SU-DHL-6 (cell line): ENCODE measurements around the gene CAV1.

Experiments
- H2AFZ ChIP-seq: fragments of 200-600 bp; sonication (generic); 2 replicates; pipeline ENCODE4 v1.6.1; 2014; ENCODE audit warnings: low read depth, mild to moderate bottlenecking, moderate library complexity, mixed read lengths, antibody characterized with exemption, low read length; ENCODE audit not compliant: severe bottlenecking
- H3F3A ChIP-seq: fragments of 200-600 bp; shearing (Covaris generic); 2 replicates; pipeline ENCODE4 v1.6.0; 2016; ENCODE audit warnings: antibody characterized with exemption, mild to moderate bottlenecking; ENCODE audit not compliant: insufficient read depth
- H3K27ac ChIP-seq: fragments of 200-600 bp; sonication (generic); 2 replicates; pipeline ENCODE4 v1.5.1; 2016; ENCODE audit warnings: low read depth, mild to moderate bottlenecking, low read length, moderate library complexity, mixed read lengths
- H3K27me3 ChIP-seq: fragments of 200-600 bp; sonication (generic), shearing (Covaris generic); 2 replicates; pipeline ENCODE4 v1.6.0; 2014; ENCODE audit warnings: mild to moderate bottlenecking, low read length
- H3K36me3 ChIP-seq: fragments of 200-600 bp; sonication (generic); 2 replicates; pipeline ENCODE4 v1.6.1; 2014; ENCODE audit warnings: mild to moderate bottlenecking, low read length, mixed read lengths
- H3K4me2 ChIP-seq: fragments of 300-600, 200-600 bp; shearing (Covaris generic), sonication (generic); 2 replicates; pipeline ENCODE4 v1.6.0; 2014; ENCODE audit warnings: low read length, low read depth, mild to moderate bottlenecking; ENCODE audit not compliant: poor library complexity, severe bottlenecking
- H3K4me3 ChIP-seq: fragments of 200-600 bp; sonication (generic); 2 replicates; pipeline ENCODE4 v1.5.1; 2014; ENCODE audit warnings: antibody characterized with exemption, low read length, mild to moderate bottlenecking, mixed read lengths; ENCODE audit not compliant: insufficient read depth, poor library complexity, severe bottlenecking
- H3K79me2 ChIP-seq: fragments of 200-600 bp; sonication (generic); 2 replicates; pipeline ENCODE4 v1.6.1; 2014; ENCODE audit warnings: mild to moderate bottlenecking, low read length, moderate library complexity; ENCODE audit not compliant: insufficient read depth
- H3K9ac ChIP-seq: fragments of 200-600 bp; sonication (generic); 2 replicates; pipeline ENCODE4 v1.7.0; 2014; ENCODE audit warnings: mild to moderate bottlenecking, low read length
- H3K9me2 ChIP-seq: fragments of 200-600 bp; sonication (generic); replicated peaks from 2 replicates; pipeline ENCODE4 v1.6.1; 2014; ENCODE audit warnings: low read length; ENCODE audit not compliant: insufficient read depth
- H3K9me3 ChIP-seq: fragments of 200-600 bp; sonication (generic); 2 replicates; pipeline ENCODE4 v1.6.1; 2014; ENCODE audit warnings: low read length, mixed read lengths; ENCODE audit not compliant: insufficient read depth
- H4K20me1 ChIP-seq: fragments of 200-600 bp; sonication (generic); 2 replicates; pipeline ENCODE4 v1.6.1; 2014; ENCODE audit warnings: low read depth, mild to moderate bottlenecking, antibody characterized with exemption, low read length, moderate library complexity, mixed read lengths
- EZH2phosphoT487 ChIP-seq: fragments of 200-600 bp; sonication (generic), shearing (Covaris generic); conservative IDR thresholded peaks from 2 replicates; pipeline ENCODE4 v1.6.1; 2018; ENCODE audit warnings: mild to moderate bottlenecking, antibody characterized with exemption, low read length, moderate library complexity, mixed read lengths
- TF ChIP-seq, protein P1 (sequence below): fragments of 200-600 bp; sonication (generic); IDR thresholded peaks from one replicate; pipeline ENCODE4 v1.5.1; 2017; ENCODE audit warnings: antibody characterized with exemption, mild to moderate bottlenecking, low read length, moderate library complexity; ENCODE audit not compliant: insufficient read depth, poor library complexity, severe bottlenecking

Gene CAV1

DNA sequence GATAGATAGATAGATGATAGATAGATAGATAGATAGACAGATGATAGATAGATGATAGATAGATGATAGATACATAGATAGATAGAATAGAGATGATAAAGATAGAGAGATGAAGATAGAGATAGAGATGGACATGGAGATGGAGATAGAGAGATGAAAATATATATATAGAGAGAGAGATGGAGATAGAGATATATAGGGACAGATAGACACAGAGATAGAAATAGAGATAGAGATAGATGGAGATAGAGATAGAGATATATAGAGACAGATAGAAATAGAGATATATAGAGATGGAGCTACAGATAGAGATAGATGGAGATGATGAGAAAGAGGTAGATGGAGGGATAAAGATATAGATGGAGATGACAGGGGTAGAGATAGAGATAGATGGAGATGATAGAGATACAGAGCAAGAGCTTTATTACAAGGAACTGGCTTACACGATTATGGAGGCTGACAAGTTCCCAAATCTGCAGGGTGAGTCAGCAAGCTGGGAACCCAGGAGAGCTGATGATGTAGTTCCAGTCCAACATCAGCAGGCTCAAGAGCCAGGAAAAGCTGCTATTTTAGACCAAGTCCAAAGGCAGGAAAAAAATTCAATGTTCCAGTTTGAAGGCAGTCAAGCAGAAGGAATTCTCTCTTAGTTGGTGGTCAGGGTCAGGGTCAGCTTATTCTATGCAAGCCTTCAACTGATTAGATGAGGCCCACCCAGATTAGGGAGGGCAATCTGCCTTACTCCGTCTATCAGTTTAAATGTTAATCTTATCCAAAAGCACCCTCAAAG lies 37.1 kb downstream of the CAV1 start:
- TF ChIP-seq, protein P1, sequence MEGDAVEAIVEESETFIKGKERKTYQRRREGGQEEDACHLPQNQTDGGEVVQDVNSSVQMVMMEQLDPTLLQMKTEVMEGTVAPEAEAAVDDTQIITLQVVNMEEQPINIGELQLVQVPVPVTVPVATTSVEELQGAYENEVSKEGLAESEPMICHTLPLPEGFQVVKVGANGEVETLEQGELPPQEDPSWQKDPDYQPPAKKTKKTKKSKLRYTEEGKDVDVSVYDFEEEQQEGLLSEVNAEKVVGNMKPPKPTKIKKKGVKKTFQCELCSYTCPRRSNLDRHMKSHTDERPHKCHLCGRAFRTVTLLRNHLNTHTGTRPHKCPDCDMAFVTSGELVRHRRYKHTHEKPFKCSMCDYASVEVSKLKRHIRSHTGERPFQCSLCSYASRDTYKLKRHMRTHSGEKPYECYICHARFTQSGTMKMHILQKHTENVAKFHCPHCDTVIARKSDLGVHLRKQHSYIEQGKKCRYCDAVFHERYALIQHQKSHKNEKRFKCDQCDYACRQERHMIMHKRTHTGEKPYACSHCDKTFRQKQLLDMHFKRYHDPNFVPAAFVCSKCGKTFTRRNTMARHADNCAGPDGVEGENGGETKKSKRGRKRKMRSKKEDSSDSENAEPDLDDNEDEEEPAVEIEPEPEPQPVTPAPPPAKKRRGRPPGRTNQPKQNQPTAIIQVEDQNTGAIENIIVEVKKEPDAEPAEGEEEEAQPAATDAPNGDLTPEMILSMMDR = no peak
- no peak for TF ChIP-seq EZH2phosphoT487
- Histone ChIP-seq H2AFZ (no peak overlapping the region), H3K4me3 (no peak overlapping the region), H3K9me2 (no peaks in the 10 kb centered on the region), H3K79me2 (no peaks in the 10 kb centered on the region), H4K20me1 (no peaks in the 10 kb centered on the region), H3K9ac (no peak overlapping the region), H3K27ac (no peak overlapping the region), H3F3A (no peaks in the 10 kb centered on the region), H3K9me3 (no peaks in the 10 kb centered on the region), H3K36me3 (no peaks in the 10 kb centered on the region), H3K27me3 (no peaks in the 10 kb centered on the region), H3K4me2 (no peak overlapping the region)

DNA sequence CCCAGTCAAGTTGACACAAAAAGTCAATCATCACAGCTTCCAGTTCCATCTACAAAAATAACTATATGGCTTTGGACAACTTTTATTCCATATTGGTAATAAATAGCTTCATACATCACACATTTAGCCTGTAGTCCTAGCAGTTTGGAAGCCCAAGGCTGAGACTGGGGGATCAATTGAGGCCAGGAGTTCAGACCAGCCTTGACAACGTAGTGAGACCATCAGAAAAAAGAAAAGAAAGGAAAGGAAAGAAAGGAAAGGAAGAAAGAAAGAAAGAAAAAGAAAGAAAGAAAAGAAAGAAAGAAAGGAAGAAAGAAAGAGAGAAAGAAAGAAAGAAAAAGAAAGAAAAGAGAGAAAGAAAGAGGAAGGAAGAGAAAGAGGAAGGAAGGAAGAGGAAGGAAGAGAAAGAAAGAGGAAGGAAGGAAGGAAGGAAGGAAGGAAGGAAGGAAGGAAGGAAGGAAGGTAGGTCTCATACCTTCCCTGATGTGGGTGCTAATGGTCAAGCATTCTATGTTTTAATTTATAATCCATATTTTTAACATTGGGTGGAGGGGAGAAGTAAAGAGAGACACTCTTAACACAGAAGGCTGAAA lies 37.8 kb downstream of the CAV1 start:
- Histone ChIP-seq H3K4me3 (no peak overlapping the region), H3F3A (no peaks in the 10 kb centered on the region), H3K79me2 (no peaks in the 10 kb centered on the region), H3K9ac (no peak overlapping the region), H3K27me3 (no peaks in the 10 kb centered on the region), H2AFZ (no peak overlapping the region), H4K20me1 (no peaks in the 10 kb centered on the region), H3K9me2 (no peaks in the 10 kb centered on the region), H3K4me2 (no peak overlapping the region), H3K36me3 (no peaks in the 10 kb centered on the region), H3K9me3 (no peaks in the 10 kb centered on the region), H3K27ac (no peak overlapping the region)
- TF ChIP-seq EZH2phosphoT487 = no peak
- TF ChIP-seq, protein P1 = no peak

DNA sequence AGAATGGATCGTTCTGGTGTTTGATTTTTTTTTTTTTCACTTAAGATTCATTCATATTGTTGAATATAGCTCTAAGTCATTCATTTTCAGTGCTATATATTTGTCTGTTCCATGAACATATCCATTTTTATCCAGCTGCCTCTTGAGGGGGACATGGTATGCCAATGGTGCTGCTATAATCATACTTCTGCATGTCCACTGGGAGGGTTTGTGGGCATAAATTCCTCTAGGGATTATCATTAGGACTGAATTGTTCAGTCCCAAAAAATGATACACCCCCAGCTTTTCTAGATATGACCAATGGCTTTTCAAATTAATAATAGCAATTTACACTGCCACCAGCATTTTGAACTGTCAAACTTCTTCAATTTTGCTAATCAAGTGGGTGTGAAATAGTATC lies 41.1 kb downstream of the CAV1 start:
- H4K20me1 ChIP-seq = no peaks in the 10 kb centered on the region
- no peak overlapping the region for H3K27ac ChIP-seq
- no peaks in the 10 kb centered on the region for H3K27me3 ChIP-seq
- H3K9ac ChIP-seq = no peak overlapping the region
- no peaks in the 10 kb centered on the region for H3K79me2 ChIP-seq
- H3K9me3 ChIP-seq = no peaks in the 10 kb centered on the region
- no peaks in the 10 kb centered on the region for H3K36me3 ChIP-seq
- no peaks in the 10 kb centered on the region for H3F3A ChIP-seq
- H3K4me2 ChIP-seq = no peak overlapping the region
- no peaks in the 10 kb centered on the region for H3K9me2 ChIP-seq
- no peak overlapping the region for H3K4me3 ChIP-seq
- H2AFZ ChIP-seq = no peak overlapping the region
- no peak for TF ChIP-seq EZH2phosphoT487
- TF ChIP-seq, protein P1 = no peak
